Stimulated activated CD8-positive, alpha-beta memory T cell treated with anti-CD3 and anti-CD28 coated beads, Interleukin-4, amount 100 ng/mL, for 4 hours (primary cell): ENCODE results near the gene CTBP1.
"Not testable (repeated sequence)": the region's sequence is repeated elsewhere in the genome, so short reads cannot be mapped to it uniquely, and the experiment has no call there.

ENCODE experiments used
- DNase-seq, 2 donors: peaks; one replicate each; pipeline ENCODE4 v3.0.0-alpha.2; 2020; ENCODE audit warnings: low read depth in 2 of 2, low spot score in 1 of 2

CTBP1 gene

GRCh38 chr4:1239141-1239949 is 9.6 kb downstream of the CTBP1 start:
- DNase-seq = no peak

- DNase-seq = no peak
These were observed 10.3 kb downstream of the CTBP1 start for GRCh38 chr4:1238676-1239000.

GRCh38 chr4:1237981-1238675 is 10.8 kb downstream of the CTBP1 start:
- no peak for DNase-seq

- DNase-seq = not testable (repeated sequence)
These were observed 11.7 kb downstream of the CTBP1 start for GRCh38 chr4:1237261-1237660.

- DNase-seq = not testable (repeated sequence)
These were observed 12.1 kb downstream of the CTBP1 start for GRCh38 chr4:1236836-1237235.

- DNase-seq = no peak
These were observed 12.8 kb downstream of the CTBP1 start for GRCh38 chr4:1236103-1236641.

- no peak for DNase-seq
These were observed 13.4 kb downstream of the CTBP1 start for GRCh38 chr4:1235381-1236102.

GRCh38 chr4:1234811-1235292 is 14.1 kb downstream of the CTBP1 start:
- no peak for DNase-seq

- no peak for DNase-seq
These were observed 14.6 kb downstream of the CTBP1 start for GRCh38 chr4:1234309-1234695.

- no peak for DNase-seq
These were observed 15.2 kb downstream of the CTBP1 start for GRCh38 chr4:1233641-1234308.

GRCh38 chr4:1232661-1233621 is 16.0 kb downstream of the CTBP1 start:
- no peak for DNase-seq

GRCh38 chr4:1231637-1232360 is 17.1 kb downstream of the CTBP1 start:
- no peak for DNase-seq

- DNase-seq = no peak
These were observed 17.8 kb downstream of the CTBP1 start for GRCh38 chr4:1230971-1231636.

GRCh38 chr4:1230316-1230715 is 18.6 kb downstream of the CTBP1 start:
- DNase-seq = no peak

GRCh38 chr4:1229117-1229849 is 19.6 kb downstream of the CTBP1 start:
- DNase-seq = no peak

- no peak for DNase-seq
These were observed 21.1 kb downstream of the CTBP1 start for GRCh38 chr4:1227816-1228215.

GRCh38 chr4:1226598-1226997 is 22.3 kb downstream of the CTBP1 start:
- no peak for DNase-seq

- DNase-seq = no peak
These were observed 22.8 kb downstream of the CTBP1 start for GRCh38 chr4:1226144-1226481.
